WTC11 (cell line): ENCODE results near the gene SNX9. TPM values are rescaled to one million over a fixed set of nuclear protein-coding genes. Genes with fewer than 3 reads are reported as not detected.

ENCODE experiments used
- ATAC-seq: fragments of 200-7000 bp; cut with Tn5 transposase; 2 replicates; pipeline ENCODE4 v1.10.0; 2021; ENCODE audit warnings: mild to moderate bottlenecking, moderate library complexity
- CTCF ChIA-PET: fragments of 300-600 bp; sonication (Branson Sonifier 250); formaldehyde crosslinking; loops from one replicate; lab custom pipeline; 2021; ENCODE audit warnings: antibody characterized with exemption; lab: Charles Lee
- POLR2A ChIA-PET: fragments of 350-600 bp; sonication (Branson Sonifier 250); formaldehyde crosslinking; loops from one replicate; lab custom pipeline; 2021; ENCODE audit warnings: antibody characterized with exemption; lab: Charles Lee
- DNase-seq: peaks from one replicate; pipeline ENCODE4 v3.0.0; 2021; ENCODE audit warnings: low spot score
- H3K27ac Mint-ChIP-seq: 2 replicates; pipeline ENCODE4 v1.8.0; 2021; ENCODE audit warnings: mixed read lengths
- H3K27me3 Mint-ChIP-seq: 2 replicates; pipeline ENCODE4 v1.8.0; 2021; ENCODE audit warnings: low read depth, mild to moderate bottlenecking, moderate library complexity, mixed read lengths
- H3K36me3 Mint-ChIP-seq: 2 replicates; pipeline ENCODE4 v1.8.0; 2021; ENCODE audit warnings: mixed read lengths
- H3K4me1 Mint-ChIP-seq: 2 replicates; pipeline ENCODE4 v1.8.0; 2022; ENCODE audit warnings: mixed read lengths
- H3K4me3 Mint-ChIP-seq: 2 replicates; pipeline ENCODE4 v1.8.0; 2021; ENCODE audit warnings: mild to moderate bottlenecking, moderate library complexity, mixed read lengths
- H3K9me3 Mint-ChIP-seq: 2 replicates; pipeline ENCODE4 v1.8.0; 2021; ENCODE audit warnings: mixed read lengths
- CBFB ChIP-seq: sonication (generic); formaldehyde crosslinking; IDR thresholded peaks from 2 replicates; pipeline ENCODE4 v1.8.1; 2022; ENCODE audit warnings: mild to moderate bottlenecking, low read depth, missing genetic modification reagents
- CREB1 ChIP-seq: sonication (generic); formaldehyde crosslinking; IDR thresholded peaks from 2 replicates; pipeline ENCODE4 v1.8.0; 2023; ENCODE audit warnings: mild to moderate bottlenecking, missing genetic modification reagents
- CREM ChIP-seq: sonication (generic); formaldehyde crosslinking; IDR thresholded peaks from 2 replicates; pipeline ENCODE4 v1.8.1; 2022; ENCODE audit warnings: mild to moderate bottlenecking, missing genetic modification reagents, moderate library complexity
- ESRRA ChIP-seq: sonication (generic); formaldehyde crosslinking; IDR thresholded peaks from 2 replicates; pipeline ENCODE4 v1.8.1; 2022; ENCODE audit warnings: mild to moderate bottlenecking, missing genetic modification reagents, borderline replicate concordance
- KAT7 ChIP-seq: sonication (generic); formaldehyde crosslinking; IDR thresholded peaks from 2 replicates; pipeline ENCODE4 v1.8.1; 2023; ENCODE audit warnings: missing genetic modification reagents, mild to moderate bottlenecking, borderline replicate concordance
- TEAD4 ChIP-seq: sonication (generic); formaldehyde crosslinking; IDR thresholded peaks from 2 replicates; pipeline ENCODE4 v1.8.0; 2022; ENCODE audit warnings: mild to moderate bottlenecking, missing genetic modification reagents
- ZNF138 ChIP-seq: sonication (generic); formaldehyde crosslinking; conservative IDR thresholded peaks from 2 replicates; pipeline ENCODE4 v1.8.1; 2022; ENCODE audit warnings: mild to moderate bottlenecking, moderate library complexity, missing genetic modification reagents
- ZNF423 ChIP-seq: fragments of 250-450 bp; sonication (Bioruptor Pico); IDR thresholded peaks from 2 replicates; pipeline ENCODE4 v2.1.2; 2022; ENCODE audit warnings: mild to moderate bottlenecking, moderate library complexity
- total RNA-seq: library from RNA; stranded (reverse); gene quantifications from 3 replicates; pipeline ENCODE4 v1.2.3, GENCODE V29; 2021
- TF ChIP-seq, protein P1 (sequence below): sonication (generic); formaldehyde crosslinking; IDR thresholded peaks from 2 replicates; pipeline ENCODE4 v1.8.0; 2023; ENCODE audit warnings: missing genetic modification reagents, mild to moderate bottlenecking, borderline replicate concordance
- TF ChIP-seq, protein P2 (sequence below): sonication (generic); formaldehyde crosslinking; IDR thresholded peaks from 2 replicates; pipeline ENCODE4 v1.8.1; 2023; ENCODE audit warnings: mild to moderate bottlenecking, missing genetic modification reagents
- TF ChIP-seq, protein P3 (sequence below): sonication (generic); formaldehyde crosslinking; IDR thresholded peaks from 2 replicates; pipeline ENCODE4 v1.8.1; 2023; ENCODE audit warnings: mild to moderate bottlenecking, missing genetic modification reagents, borderline replicate concordance
- TF ChIP-seq, protein P4 (sequence below): fragments of 250-450 bp; sonication (Bioruptor Pico); IDR thresholded peaks from 2 replicates; pipeline ENCODE4 v1.9.0; 2021; ENCODE audit warnings: mild to moderate bottlenecking
- TF ChIP-seq, protein P5 (sequence below): fragments of 250-450 bp; sonication (Bioruptor Pico); IDR thresholded peaks from 2 replicates; pipeline ENCODE4 v1.9.0; 2021; ENCODE audit warnings: mild to moderate bottlenecking
- TF ChIP-seq, protein P6 (sequence below): sonication (generic); formaldehyde crosslinking; conservative IDR thresholded peaks from 2 replicates; pipeline ENCODE4 v1.8.1; 2023; ENCODE audit warnings: mild to moderate bottlenecking, low read depth, missing genetic modification reagents, moderate library complexity
- TF ChIP-seq, protein P7 (sequence below): sonication (generic); formaldehyde crosslinking; IDR thresholded peaks from 2 replicates; pipeline ENCODE4 v1.8.1; 2023; ENCODE audit warnings: mild to moderate bottlenecking, moderate library complexity, missing genetic modification reagents
- TF ChIP-seq, protein P8 (sequence below): sonication (generic); formaldehyde crosslinking; IDR thresholded peaks from 2 replicates; pipeline ENCODE4 v1.8.0; 2023; ENCODE audit warnings: missing genetic modification reagents

Gene SNX9
- total RNA-seq, 1 experiment from 2014 or later, result 35.0 TPM

DNA sequence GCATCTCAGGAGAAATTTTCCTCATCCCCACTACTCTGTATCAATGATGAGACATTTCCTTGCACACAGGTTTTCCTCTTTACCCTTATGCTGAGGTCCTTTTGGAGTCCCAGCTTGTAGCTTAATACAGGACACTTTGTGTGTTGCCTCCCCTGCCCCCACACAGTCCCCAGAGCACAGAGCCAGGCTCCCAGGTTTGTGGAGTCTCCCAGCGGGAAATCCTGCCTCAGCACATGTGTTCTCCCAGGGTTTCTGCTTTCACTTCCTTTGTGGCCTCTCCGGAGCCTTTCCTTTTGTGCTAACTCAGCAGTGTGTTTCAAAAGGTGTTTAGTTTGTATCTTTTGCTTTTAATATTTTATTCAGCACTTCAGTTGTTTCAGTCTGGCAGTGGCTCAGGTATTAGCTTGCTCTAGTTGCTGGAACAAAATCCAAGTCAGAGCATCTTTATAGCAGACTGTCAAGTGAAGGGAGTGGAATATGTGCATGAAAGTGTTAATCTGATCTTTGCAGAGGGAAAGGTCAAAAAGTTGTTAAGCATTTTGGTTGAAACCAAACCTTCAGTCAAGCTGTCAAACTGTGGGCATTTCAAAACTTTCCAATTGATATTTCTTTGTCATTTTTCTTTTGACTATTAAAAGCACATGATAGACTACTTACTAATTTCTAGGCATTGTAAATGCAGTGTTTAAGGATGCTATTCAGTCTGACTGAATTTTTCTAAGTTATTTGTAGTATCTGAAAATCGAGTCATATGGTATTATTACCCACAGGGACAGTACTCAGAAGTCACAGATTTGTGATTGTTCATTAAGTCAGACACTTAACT, 8.6 kb downstream of the SNX9 start:
- ChIA-PET POLR2A (no interaction called here), CTCF (interaction anchor here (0.6 to 1.0 kb wide), 3 partner anchors 42 to 75 kb away, joined by 3 to 4 read pairs (median 3); no protein-coding TSS in a partner anchor)
- ATAC-seq (peak; percentile 89), DNase-seq (peak; percentile 66)
- peak overlapping the region; percentile 51 for H3K4me3 Mint-ChIP-seq
- no peaks in the 10 kb centered on the region for H3K9me3 Mint-ChIP-seq
- peak overlapping the region; percentile 95 for H3K27ac Mint-ChIP-seq
- H3K4me1 Mint-ChIP-seq, result peaks cover 74% of the 10 kb centered on the region
- no peaks in the 10 kb centered on the region for H3K27me3 Mint-ChIP-seq
- no peaks in the 10 kb centered on the region for H3K36me3 Mint-ChIP-seq
- TF ChIP-seq, protein P1, sequence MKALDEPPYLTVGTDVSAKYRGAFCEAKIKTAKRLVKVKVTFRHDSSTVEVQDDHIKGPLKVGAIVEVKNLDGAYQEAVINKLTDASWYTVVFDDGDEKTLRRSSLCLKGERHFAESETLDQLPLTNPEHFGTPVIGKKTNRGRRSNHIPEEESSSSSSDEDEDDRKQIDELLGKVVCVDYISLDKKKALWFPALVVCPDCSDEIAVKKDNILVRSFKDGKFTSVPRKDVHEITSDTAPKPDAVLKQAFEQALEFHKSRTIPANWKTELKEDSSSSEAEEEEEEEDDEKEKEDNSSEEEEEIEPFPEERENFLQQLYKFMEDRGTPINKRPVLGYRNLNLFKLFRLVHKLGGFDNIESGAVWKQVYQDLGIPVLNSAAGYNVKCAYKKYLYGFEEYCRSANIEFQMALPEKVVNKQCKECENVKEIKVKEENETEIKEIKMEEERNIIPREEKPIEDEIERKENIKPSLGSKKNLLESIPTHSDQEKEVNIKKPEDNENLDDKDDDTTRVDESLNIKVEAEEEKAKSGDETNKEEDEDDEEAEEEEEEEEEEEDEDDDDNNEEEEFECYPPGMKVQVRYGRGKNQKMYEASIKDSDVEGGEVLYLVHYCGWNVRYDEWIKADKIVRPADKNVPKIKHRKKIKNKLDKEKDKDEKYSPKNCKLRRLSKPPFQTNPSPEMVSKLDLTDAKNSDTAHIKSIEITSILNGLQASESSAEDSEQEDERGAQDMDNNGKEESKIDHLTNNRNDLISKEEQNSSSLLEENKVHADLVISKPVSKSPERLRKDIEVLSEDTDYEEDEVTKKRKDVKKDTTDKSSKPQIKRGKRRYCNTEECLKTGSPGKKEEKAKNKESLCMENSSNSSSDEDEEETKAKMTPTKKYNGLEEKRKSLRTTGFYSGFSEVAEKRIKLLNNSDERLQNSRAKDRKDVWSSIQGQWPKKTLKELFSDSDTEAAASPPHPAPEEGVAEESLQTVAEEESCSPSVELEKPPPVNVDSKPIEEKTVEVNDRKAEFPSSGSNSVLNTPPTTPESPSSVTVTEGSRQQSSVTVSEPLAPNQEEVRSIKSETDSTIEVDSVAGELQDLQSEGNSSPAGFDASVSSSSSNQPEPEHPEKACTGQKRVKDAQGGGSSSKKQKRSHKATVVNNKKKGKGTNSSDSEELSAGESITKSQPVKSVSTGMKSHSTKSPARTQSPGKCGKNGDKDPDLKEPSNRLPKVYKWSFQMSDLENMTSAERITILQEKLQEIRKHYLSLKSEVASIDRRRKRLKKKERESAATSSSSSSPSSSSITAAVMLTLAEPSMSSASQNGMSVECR, result 0 out of 2 replicates have a peak, but pooled peaks have one; percentile 25
- TF ChIP-seq, protein P2, sequence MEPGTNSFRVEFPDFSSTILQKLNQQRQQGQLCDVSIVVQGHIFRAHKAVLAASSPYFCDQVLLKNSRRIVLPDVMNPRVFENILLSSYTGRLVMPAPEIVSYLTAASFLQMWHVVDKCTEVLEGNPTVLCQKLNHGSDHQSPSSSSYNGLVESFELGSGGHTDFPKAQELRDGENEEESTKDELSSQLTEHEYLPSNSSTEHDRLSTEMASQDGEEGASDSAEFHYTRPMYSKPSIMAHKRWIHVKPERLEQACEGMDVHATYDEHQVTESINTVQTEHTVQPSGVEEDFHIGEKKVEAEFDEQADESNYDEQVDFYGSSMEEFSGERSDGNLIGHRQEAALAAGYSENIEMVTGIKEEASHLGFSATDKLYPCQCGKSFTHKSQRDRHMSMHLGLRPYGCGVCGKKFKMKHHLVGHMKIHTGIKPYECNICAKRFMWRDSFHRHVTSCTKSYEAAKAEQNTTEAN (CRISPR knock-in tag), result no peak
- TF ChIP-seq, protein P3, sequence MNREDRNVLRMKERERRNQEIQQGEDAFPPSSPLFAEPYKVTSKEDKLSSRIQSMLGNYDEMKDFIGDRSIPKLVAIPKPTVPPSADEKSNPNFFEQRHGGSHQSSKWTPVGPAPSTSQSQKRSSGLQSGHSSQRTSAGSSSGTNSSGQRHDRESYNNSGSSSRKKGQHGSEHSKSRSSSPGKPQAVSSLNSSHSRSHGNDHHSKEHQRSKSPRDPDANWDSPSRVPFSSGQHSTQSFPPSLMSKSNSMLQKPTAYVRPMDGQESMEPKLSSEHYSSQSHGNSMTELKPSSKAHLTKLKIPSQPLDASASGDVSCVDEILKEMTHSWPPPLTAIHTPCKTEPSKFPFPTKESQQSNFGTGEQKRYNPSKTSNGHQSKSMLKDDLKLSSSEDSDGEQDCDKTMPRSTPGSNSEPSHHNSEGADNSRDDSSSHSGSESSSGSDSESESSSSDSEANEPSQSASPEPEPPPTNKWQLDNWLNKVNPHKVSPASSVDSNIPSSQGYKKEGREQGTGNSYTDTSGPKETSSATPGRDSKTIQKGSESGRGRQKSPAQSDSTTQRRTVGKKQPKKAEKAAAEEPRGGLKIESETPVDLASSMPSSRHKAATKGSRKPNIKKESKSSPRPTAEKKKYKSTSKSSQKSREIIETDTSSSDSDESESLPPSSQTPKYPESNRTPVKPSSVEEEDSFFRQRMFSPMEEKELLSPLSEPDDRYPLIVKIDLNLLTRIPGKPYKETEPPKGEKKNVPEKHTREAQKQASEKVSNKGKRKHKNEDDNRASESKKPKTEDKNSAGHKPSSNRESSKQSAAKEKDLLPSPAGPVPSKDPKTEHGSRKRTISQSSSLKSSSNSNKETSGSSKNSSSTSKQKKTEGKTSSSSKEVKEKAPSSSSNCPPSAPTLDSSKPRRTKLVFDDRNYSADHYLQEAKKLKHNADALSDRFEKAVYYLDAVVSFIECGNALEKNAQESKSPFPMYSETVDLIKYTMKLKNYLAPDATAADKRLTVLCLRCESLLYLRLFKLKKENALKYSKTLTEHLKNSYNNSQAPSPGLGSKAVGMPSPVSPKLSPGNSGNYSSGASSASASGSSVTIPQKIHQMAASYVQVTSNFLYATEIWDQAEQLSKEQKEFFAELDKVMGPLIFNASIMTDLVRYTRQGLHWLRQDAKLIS (CRISPR knock-in tag), result no peak
- TF ChIP-seq TEAD4 (CRISPR knock-in tag) (no peak), CREM (no peak), ESRRA (no peak), CBFB (no peak), CREB1 (CRISPR knock-in tag) (no peak), KAT7 (0 out of 2 replicates have a peak, but pooled peaks have one; percentile 38), ZNF423 (CRISPR knock-in tag) (peak; percentile 65; the same call in 1 of the 2 replicates), ZNF138 (CRISPR knock-in tag) (no peak)
- TF ChIP-seq, protein P4, sequence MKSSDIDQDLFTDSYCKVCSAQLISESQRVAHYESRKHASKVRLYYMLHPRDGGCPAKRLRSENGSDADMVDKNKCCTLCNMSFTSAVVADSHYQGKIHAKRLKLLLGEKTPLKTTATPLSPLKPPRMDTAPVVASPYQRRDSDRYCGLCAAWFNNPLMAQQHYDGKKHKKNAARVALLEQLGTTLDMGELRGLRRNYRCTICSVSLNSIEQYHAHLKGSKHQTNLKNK, result no peak
- TF ChIP-seq, protein P5, sequence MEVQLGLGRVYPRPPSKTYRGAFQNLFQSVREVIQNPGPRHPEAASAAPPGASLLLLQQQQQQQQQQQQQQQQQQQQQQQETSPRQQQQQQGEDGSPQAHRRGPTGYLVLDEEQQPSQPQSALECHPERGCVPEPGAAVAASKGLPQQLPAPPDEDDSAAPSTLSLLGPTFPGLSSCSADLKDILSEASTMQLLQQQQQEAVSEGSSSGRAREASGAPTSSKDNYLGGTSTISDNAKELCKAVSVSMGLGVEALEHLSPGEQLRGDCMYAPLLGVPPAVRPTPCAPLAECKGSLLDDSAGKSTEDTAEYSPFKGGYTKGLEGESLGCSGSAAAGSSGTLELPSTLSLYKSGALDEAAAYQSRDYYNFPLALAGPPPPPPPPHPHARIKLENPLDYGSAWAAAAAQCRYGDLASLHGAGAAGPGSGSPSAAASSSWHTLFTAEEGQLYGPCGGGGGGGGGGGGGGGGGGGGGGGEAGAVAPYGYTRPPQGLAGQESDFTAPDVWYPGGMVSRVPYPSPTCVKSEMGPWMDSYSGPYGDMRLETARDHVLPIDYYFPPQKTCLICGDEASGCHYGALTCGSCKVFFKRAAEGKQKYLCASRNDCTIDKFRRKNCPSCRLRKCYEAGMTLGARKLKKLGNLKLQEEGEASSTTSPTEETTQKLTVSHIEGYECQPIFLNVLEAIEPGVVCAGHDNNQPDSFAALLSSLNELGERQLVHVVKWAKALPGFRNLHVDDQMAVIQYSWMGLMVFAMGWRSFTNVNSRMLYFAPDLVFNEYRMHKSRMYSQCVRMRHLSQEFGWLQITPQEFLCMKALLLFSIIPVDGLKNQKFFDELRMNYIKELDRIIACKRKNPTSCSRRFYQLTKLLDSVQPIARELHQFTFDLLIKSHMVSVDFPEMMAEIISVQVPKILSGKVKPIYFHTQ, result no peak
- TF ChIP-seq, protein P6, sequence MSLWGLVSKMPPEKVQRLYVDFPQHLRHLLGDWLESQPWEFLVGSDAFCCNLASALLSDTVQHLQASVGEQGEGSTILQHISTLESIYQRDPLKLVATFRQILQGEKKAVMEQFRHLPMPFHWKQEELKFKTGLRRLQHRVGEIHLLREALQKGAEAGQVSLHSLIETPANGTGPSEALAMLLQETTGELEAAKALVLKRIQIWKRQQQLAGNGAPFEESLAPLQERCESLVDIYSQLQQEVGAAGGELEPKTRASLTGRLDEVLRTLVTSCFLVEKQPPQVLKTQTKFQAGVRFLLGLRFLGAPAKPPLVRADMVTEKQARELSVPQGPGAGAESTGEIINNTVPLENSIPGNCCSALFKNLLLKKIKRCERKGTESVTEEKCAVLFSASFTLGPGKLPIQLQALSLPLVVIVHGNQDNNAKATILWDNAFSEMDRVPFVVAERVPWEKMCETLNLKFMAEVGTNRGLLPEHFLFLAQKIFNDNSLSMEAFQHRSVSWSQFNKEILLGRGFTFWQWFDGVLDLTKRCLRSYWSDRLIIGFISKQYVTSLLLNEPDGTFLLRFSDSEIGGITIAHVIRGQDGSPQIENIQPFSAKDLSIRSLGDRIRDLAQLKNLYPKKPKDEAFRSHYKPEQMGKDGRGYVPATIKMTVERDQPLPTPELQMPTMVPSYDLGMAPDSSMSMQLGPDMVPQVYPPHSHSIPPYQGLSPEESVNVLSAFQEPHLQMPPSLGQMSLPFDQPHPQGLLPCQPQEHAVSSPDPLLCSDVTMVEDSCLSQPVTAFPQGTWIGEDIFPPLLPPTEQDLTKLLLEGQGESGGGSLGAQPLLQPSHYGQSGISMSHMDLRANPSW (CRISPR knock-in tag), result no peak
- TF ChIP-seq, protein P7, sequence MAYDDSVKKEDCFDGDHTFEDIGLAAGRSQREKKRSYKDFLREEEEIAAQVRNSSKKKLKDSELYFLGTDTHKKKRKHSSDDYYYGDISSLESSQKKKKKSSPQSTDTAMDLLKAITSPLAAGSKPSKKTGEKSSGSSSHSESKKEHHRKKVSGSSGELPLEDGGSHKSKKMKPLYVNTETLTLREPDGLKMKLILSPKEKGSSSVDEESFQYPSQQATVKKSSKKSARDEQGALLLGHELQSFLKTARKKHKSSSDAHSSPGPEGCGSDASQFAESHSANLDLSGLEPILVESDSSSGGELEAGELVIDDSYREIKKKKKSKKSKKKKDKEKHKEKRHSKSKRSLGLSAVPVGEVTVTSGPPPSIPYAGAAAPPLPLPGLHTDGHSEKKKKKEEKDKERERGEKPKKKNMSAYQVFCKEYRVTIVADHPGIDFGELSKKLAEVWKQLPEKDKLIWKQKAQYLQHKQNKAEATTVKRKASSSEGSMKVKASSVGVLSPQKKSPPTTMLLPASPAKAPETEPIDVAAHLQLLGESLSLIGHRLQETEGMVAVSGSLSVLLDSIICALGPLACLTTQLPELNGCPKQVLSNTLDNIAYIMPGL, result no peak
- TF ChIP-seq, protein P8, sequence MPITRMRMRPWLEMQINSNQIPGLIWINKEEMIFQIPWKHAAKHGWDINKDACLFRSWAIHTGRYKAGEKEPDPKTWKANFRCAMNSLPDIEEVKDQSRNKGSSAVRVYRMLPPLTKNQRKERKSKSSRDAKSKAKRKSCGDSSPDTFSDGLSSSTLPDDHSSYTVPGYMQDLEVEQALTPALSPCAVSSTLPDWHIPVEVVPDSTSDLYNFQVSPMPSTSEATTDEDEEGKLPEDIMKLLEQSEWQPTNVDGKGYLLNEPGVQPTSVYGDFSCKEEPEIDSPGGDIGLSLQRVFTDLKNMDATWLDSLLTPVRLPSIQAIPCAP (CRISPR knock-in tag), result no peak
